ENCODE results near the gene RDH14.

- TF ChIP-seq POLR2A (IDR thresholded peaks at IDR 0.05; ENCODE audit: low read depth, low read length) (no peak), USF2 (IDR thresholded peaks at IDR 0.05; ENCODE audit: borderline replicate concordance, low read depth, low read length) (no peak), RFX5 (IDR thresholded peaks at IDR 0.05; ENCODE audit: low read depth, low read length) (no peak), EZH2 (IDR thresholded peaks at IDR 0.05; ENCODE audit: borderline replicate concordance, control insufficient read depth, low read depth, low read length) (no peak), HDAC2 (IDR thresholded peaks at IDR 0.05) (no peak), CHD4 (IDR thresholded peaks at IDR 0.05) (no peak), POLR2AphosphoS5 (IDR thresholded peaks at IDR 0.05; ENCODE audit: low read length) (no peak), CTCF (IDR thresholded peaks at IDR 0.05 in 2 of 3, conservative IDR thresholded peaks at IDR 0.05 in 1 of 3; ENCODE audit: control insufficient read depth in 2 of 3, extremely low read depth in 1 of 3, insufficient read depth in 1 of 3, low read depth in 3 of 3, low read length in 3 of 3) (no peak), TCF12 (IDR thresholded peaks at IDR 0.05; ENCODE audit: low read depth, low read length) (no peak), TCF3 (IDR thresholded peaks at IDR 0.05; ENCODE audit: borderline replicate concordance, insufficient read depth, low read depth, low read length) (no peak), MXI1 (IDR thresholded peaks at IDR 0.05; ENCODE audit: low read depth, low read length) (no peak), BCL11A (IDR thresholded peaks at IDR 0.05; ENCODE audit: low read depth, low read length) (no peak), NR2C1 (IDR thresholded peaks at IDR 0.05) (no peak)
Measured at GRCh38 chr2:18588802-18589201, 28.3 kb upstream of the RDH14 start.
